ENCODE measurements around the gene GNGT1.

DNA sequence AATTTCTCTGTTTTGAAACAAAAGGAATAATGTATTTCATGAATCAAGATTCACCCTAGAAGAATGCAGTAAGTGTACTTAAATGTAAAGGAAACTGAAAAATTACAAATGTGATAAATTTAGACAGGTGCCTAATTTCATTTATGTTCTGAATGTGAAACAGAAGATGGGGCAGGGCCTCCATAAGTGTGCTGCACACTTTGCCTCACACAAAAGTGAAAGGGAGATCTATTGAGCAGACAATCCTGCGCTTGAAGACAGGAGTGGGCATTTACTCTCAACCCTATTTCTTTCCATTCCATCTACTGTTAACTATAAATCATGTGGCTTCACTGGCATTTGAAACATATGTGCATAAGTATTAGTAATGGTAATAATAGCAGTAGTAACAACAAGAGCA lies 51.4 kb downstream of the GNGT1 start:
- TF ChIP-seq EZH2 (IDR thresholded peaks at IDR 0.05; ENCODE audit: insufficient read depth, poor library complexity, severe bottlenecking) (no peak), EZH2phosphoT487 (IDR thresholded peaks at IDR 0.05; ENCODE audit: insufficient read depth, low read depth) (no peak)
